ENCODE measurements around the gene KRT81. TPM values are rescaled to one million over a fixed set of nuclear protein-coding genes. Genes with fewer than 3 reads are reported as not detected.
"Not testable (repeated sequence)": the region's sequence is repeated elsewhere in the genome, so short reads cannot be mapped to it uniquely, and the experiment has no call there.

The KRT81 gene
- total RNA-seq, 2 donors from 2014 or later, result not detected

GRCh38 chr12:52260361-52261207 is 30.8 kb downstream of the KRT81 start:
- Mint-ChIP-seq H3K27me3 (peaks cover 46% of the 10 kb centered on the region), H3K27ac (no peak overlapping the region)
- ATAC-seq (replicated peaks), result no peak

GRCh38 chr12:52259657-52260243 is 31.6 kb downstream of the KRT81 start:
- peaks cover 50% of the 10 kb centered on the region for H3K27me3 Mint-ChIP-seq
- ATAC-seq (replicated peaks), result no peak

More at GRCh38 chr12:52260361-52261207, 30.8 kb downstream of the KRT81 start:
- no peak overlapping the region for H3K4me3 Mint-ChIP-seq
- no peaks in the 10 kb centered on the region for H3K36me3 Mint-ChIP-seq (ENCODE audit: low read depth)
- H3K4me1 Mint-ChIP-seq, result no peaks in the 10 kb centered on the region
- H3K9me3 Mint-ChIP-seq, result no peaks in the 10 kb centered on the region

GRCh38 chr12:52258335-52258901 is 32.9 kb downstream of the KRT81 start:
- no peak overlapping the region for H3K4me3 Mint-ChIP-seq
- H3K27ac Mint-ChIP-seq, result no peak overlapping the region
- no peaks in the 10 kb centered on the region for H3K9me3 Mint-ChIP-seq
- H3K27me3 Mint-ChIP-seq, result peaks cover 47% of the 10 kb centered on the region
- no peaks in the 10 kb centered on the region for H3K36me3 Mint-ChIP-seq (ENCODE audit: low read depth)
- ATAC-seq (replicated peaks), result no peak
- no peaks in the 10 kb centered on the region for H3K4me1 Mint-ChIP-seq

More at GRCh38 chr12:52259657-52260243, 31.6 kb downstream of the KRT81 start:
- Mint-ChIP-seq H3K36me3 (ENCODE audit: low read depth) (no peaks in the 10 kb centered on the region), H3K4me1 (no peaks in the 10 kb centered on the region), H3K27ac (no peak overlapping the region), H3K9me3 (no peaks in the 10 kb centered on the region), H3K4me3 (no peak overlapping the region)

GRCh38 chr12:52257922-52258321 is 33.4 kb downstream of the KRT81 start:
- H3K27ac Mint-ChIP-seq; H3K36me3 Mint-ChIP-seq (ENCODE audit: low read depth); ATAC-seq (replicated peaks); H3K4me1 Mint-ChIP-seq; H3K4me3 Mint-ChIP-seq; H3K9me3 Mint-ChIP-seq: not testable (repeated sequence)
- H3K27me3 Mint-ChIP-seq, result peaks cover 47% of the 10 kb centered on the region

GRCh38 chr12:52257074-52257551 is 34.2 kb downstream of the KRT81 start:
- no peaks in the 10 kb centered on the region for H3K4me1 Mint-ChIP-seq
- ATAC-seq (replicated peaks), result peak; percentile 14
- peaks cover 47% of the 10 kb centered on the region for H3K27me3 Mint-ChIP-seq
- no peaks in the 10 kb centered on the region for H3K36me3 Mint-ChIP-seq (ENCODE audit: low read depth)
- H3K9me3 Mint-ChIP-seq, result no peaks in the 10 kb centered on the region
- H3K4me3 Mint-ChIP-seq, result no peak overlapping the region
- H3K27ac Mint-ChIP-seq, result no peak overlapping the region

GRCh38 chr12:52256584-52256935 is 34.8 kb downstream of the KRT81 start:
- Mint-ChIP-seq H3K36me3 (ENCODE audit: low read depth) (no peaks in the 10 kb centered on the region), H3K27me3 (peaks cover 44% of the 10 kb centered on the region), H3K4me1 (peaks cover 5% of the 10 kb centered on the region), H3K27ac (no peak overlapping the region), H3K4me3 (no peak overlapping the region), H3K9me3 (no peaks in the 10 kb centered on the region)
- ATAC-seq (replicated peaks), result no peak

GRCh38 chr12:52255926-52256583 is 35.3 kb downstream of the KRT81 start:
- no peak for ATAC-seq (replicated peaks)
- Mint-ChIP-seq H3K36me3 (ENCODE audit: low read depth) (no peaks in the 10 kb centered on the region), H3K9me3 (no peaks in the 10 kb centered on the region), H3K4me1 (peaks cover 9% of the 10 kb centered on the region), H3K4me3 (no peak overlapping the region), H3K27me3 (peaks cover 40% of the 10 kb centered on the region), H3K27ac (no peak overlapping the region)

GRCh38 chr12:52254965-52255751 is 36.2 kb downstream of the KRT81 start:
- Mint-ChIP-seq H3K9me3 (no peaks in the 10 kb centered on the region), H3K27ac (no peak overlapping the region), H3K27me3 (peaks cover 31% of the 10 kb centered on the region), H3K4me3 (no peak overlapping the region), H3K4me1 (peaks cover 9% of the 10 kb centered on the region), H3K36me3 (ENCODE audit: low read depth) (no peaks in the 10 kb centered on the region)
- ATAC-seq (replicated peaks), result no peak

GRCh38 chr12:52254180-52254964 is 37.0 kb downstream of the KRT81 start:
- Mint-ChIP-seq H3K4me1 (peaks cover 16% of the 10 kb centered on the region), H3K27ac (no peak overlapping the region), H3K4me3 (no peak overlapping the region), H3K27me3 (peaks cover 34% of the 10 kb centered on the region), H3K9me3 (no peaks in the 10 kb centered on the region), H3K36me3 (ENCODE audit: low read depth) (no peaks in the 10 kb centered on the region)
- ATAC-seq (replicated peaks), result no peak

- no peaks in the 10 kb centered on the region for H3K36me3 Mint-ChIP-seq (ENCODE audit: low read depth)
- H3K9me3 Mint-ChIP-seq, result no peaks in the 10 kb centered on the region
- H3K27me3 Mint-ChIP-seq, result peaks cover 31% of the 10 kb centered on the region
- no peak overlapping the region for H3K27ac Mint-ChIP-seq
- no peak for ATAC-seq (replicated peaks)
- H3K4me3 Mint-ChIP-seq, result no peak overlapping the region
- H3K4me1 Mint-ChIP-seq, result peaks cover 18% of the 10 kb centered on the region
These were observed 37.7 kb downstream of the KRT81 start for GRCh38 chr12:52253391-52254179.

GRCh38 chr12:52252728-52253343 is 38.5 kb downstream of the KRT81 start:
- H3K9me3 Mint-ChIP-seq, result no peaks in the 10 kb centered on the region
- no peak for ATAC-seq (replicated peaks)
- peaks cover 18% of the 10 kb centered on the region for H3K4me1 Mint-ChIP-seq
- no peak overlapping the region for H3K4me3 Mint-ChIP-seq
- peaks cover 28% of the 10 kb centered on the region for H3K27me3 Mint-ChIP-seq
- no peaks in the 10 kb centered on the region for H3K36me3 Mint-ChIP-seq (ENCODE audit: low read depth)
- no peak overlapping the region for H3K27ac Mint-ChIP-seq

- H3K27ac Mint-ChIP-seq, result peak overlapping the region; percentile 58
- not testable (repeated sequence) for H3K9me3 Mint-ChIP-seq
These were observed 39.1 kb downstream of the KRT81 start for GRCh38 chr12:52252175-52252615.

More at GRCh38 chr12:52252175-52252615, 39.1 kb downstream of the KRT81 start:
- not testable (repeated sequence) for ATAC-seq (replicated peaks); H3K36me3 Mint-ChIP-seq (ENCODE audit: low read depth)
- peaks cover 21% of the 10 kb centered on the region for H3K4me1 Mint-ChIP-seq
- peak overlapping the region; percentile 45 for H3K4me3 Mint-ChIP-seq
- H3K27me3 Mint-ChIP-seq, result peaks cover 23% of the 10 kb centered on the region
